Keratinocyte (primary cell): ENCODE results near the gene UTS2B.

Source experiments
- EZH2 ChIP-seq: IDR thresholded peaks from one replicate; pipeline ENCODE4 v1.6.1; 2012; ENCODE audit warnings: inconsistent platforms, mild to moderate bottlenecking, low read length, moderate library complexity
- TF ChIP-seq, protein P1 (sequence below), 3 experiments: IDR thresholded peaks in 1 of 3; conservative IDR thresholded peaks in 1 of 3; optimal IDR thresholded peaks in 1 of 3; 2 replicates in 2 of 3; 3 replicates in 1 of 3; pipeline versions ENCODE3 to v1.5.1; 2011; ENCODE audit warnings: low read length in 3 of 3, mild to moderate bottlenecking in 3 of 3, moderate library complexity in 2 of 3, control low read depth in 1 of 3, inconsistent platforms in 1 of 3; ENCODE audit not compliant: insufficient read depth in 2 of 3; ENCODE audit errors: extremely low read depth in 1 of 3

- TF ChIP-seq EZH2, result no peak
- TF ChIP-seq, protein P1, sequence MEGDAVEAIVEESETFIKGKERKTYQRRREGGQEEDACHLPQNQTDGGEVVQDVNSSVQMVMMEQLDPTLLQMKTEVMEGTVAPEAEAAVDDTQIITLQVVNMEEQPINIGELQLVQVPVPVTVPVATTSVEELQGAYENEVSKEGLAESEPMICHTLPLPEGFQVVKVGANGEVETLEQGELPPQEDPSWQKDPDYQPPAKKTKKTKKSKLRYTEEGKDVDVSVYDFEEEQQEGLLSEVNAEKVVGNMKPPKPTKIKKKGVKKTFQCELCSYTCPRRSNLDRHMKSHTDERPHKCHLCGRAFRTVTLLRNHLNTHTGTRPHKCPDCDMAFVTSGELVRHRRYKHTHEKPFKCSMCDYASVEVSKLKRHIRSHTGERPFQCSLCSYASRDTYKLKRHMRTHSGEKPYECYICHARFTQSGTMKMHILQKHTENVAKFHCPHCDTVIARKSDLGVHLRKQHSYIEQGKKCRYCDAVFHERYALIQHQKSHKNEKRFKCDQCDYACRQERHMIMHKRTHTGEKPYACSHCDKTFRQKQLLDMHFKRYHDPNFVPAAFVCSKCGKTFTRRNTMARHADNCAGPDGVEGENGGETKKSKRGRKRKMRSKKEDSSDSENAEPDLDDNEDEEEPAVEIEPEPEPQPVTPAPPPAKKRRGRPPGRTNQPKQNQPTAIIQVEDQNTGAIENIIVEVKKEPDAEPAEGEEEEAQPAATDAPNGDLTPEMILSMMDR (optimal IDR thresholded peaks at IDR 0.05 in 1 of 3, IDR thresholded peaks at IDR 0.05 in 1 of 3, conservative IDR thresholded peaks at IDR 0.05 in 1 of 3; ENCODE audit: extremely low read depth in 1 of 3, insufficient read depth in 2 of 3, low read length in 3 of 3), result no peak
Observed at GRCh38 chr3:191260431-191261303, 69.7 kb downstream of the UTS2B start.
